Astrocyte (in vitro differentiated cells and primary cell): ENCODE results near the gene MEGF11. TPM values are rescaled to one million over a fixed set of nuclear protein-coding genes. Genes with fewer than 3 reads are reported as not detected.

Experiments used
- DNase-seq: peaks from one replicate; pipeline ENCODE4 v3.0.0-alpha.2; 2010; ENCODE audit warnings: low read depth
- FAIRE-seq: peaks from 2 replicates; lab custom pipeline; 2011; peaks lifted over from hg19 to GRCh38; lab: Jason Lieb, UNC
- H2AFZ ChIP-seq: 2 replicates; pipeline ENCODE4 v1.6.0; 2012; ENCODE audit warnings: low read depth, low read length, inconsistent platforms
- H3K27ac ChIP-seq: 2 replicates; pipeline ENCODE4 v1.5.1; 2011; ENCODE audit warnings: low read depth, low read length, inconsistent platforms
- H3K27me3 ChIP-seq: 2 replicates; pipeline ENCODE4 v1.6.0; 2011; ENCODE audit warnings: low read length, inconsistent platforms; ENCODE audit not compliant: insufficient read depth
- H3K36me3 ChIP-seq: 2 replicates; pipeline ENCODE4 v1.5.1; 2011; ENCODE audit warnings: low read length, inconsistent platforms; ENCODE audit not compliant: insufficient read depth
- H3K4me1 ChIP-seq: 2 replicates; pipeline ENCODE4 v1.5.1; 2011; ENCODE audit warnings: low read length, inconsistent platforms; ENCODE audit not compliant: insufficient read depth
- H3K4me2 ChIP-seq: 2 replicates; pipeline ENCODE4 v1.6.0; 2012; ENCODE audit warnings: low read length, inconsistent platforms
- H3K4me3 ChIP-seq: 2 replicates; pipeline ENCODE4 v1.5.1; 2011; ENCODE audit warnings: low read depth, mild to moderate bottlenecking, low read length, inconsistent platforms; ENCODE audit not compliant: insufficient read depth
- H3K79me2 ChIP-seq: 2 replicates; pipeline ENCODE4 v1.6.0; 2012; ENCODE audit warnings: mild to moderate bottlenecking, low read length, inconsistent platforms; ENCODE audit not compliant: insufficient read depth
- H3K9ac ChIP-seq: 2 replicates; pipeline ENCODE4 v1.6.0; 2012; ENCODE audit warnings: mild to moderate bottlenecking, low read length, inconsistent platforms
- H3K9me3 ChIP-seq: 2 replicates; pipeline ENCODE4 v1.5.1; 2012; ENCODE audit warnings: low read depth, mild to moderate bottlenecking, low read length, inconsistent platforms; ENCODE audit not compliant: insufficient read depth
- H4K20me1 ChIP-seq: 2 replicates; pipeline ENCODE4 v1.6.0; 2012; ENCODE audit warnings: low read length, inconsistent platforms; ENCODE audit not compliant: insufficient read depth
- H3K27ac Mint-ChIP-seq: one replicate; pipeline ENCODE4 v1.8.0; 2021; ENCODE audit warnings: mild to moderate bottlenecking, mixed read lengths; ENCODE audit not compliant: unreplicated experiment
- H3K27me3 Mint-ChIP-seq: one replicate; pipeline ENCODE4 v1.8.0; 2021; ENCODE audit warnings: low read depth, mixed read lengths; ENCODE audit not compliant: unreplicated experiment
- H3K36me3 Mint-ChIP-seq: one replicate; pipeline ENCODE4 v1.8.0; 2021; ENCODE audit warnings: low read depth, mixed read lengths; ENCODE audit not compliant: unreplicated experiment
- H3K4me1 Mint-ChIP-seq: one replicate; pipeline ENCODE4 v1.8.0; 2021; ENCODE audit warnings: low read depth, mixed read lengths; ENCODE audit not compliant: unreplicated experiment
- H3K4me3 Mint-ChIP-seq: one replicate; pipeline ENCODE4 v1.8.0; 2021; ENCODE audit warnings: mild to moderate bottlenecking, moderate library complexity, mixed read lengths; ENCODE audit not compliant: unreplicated experiment
- H3K9me3 Mint-ChIP-seq: one replicate; pipeline ENCODE4 v1.8.0; 2021; ENCODE audit warnings: mild to moderate bottlenecking, mixed read lengths; ENCODE audit not compliant: unreplicated experiment
- CTCF ChIP-seq: IDR thresholded peaks from 2 replicates; pipeline ENCODE4 v1.5.1; 2011; ENCODE audit warnings: low read depth, mild to moderate bottlenecking, inconsistent platforms, low read length, moderate library complexity; ENCODE audit not compliant: insufficient read depth
- EZH2 ChIP-seq: IDR thresholded peaks from 2 replicates; pipeline ENCODE4 v1.6.1; 2012; ENCODE audit warnings: mild to moderate bottlenecking, low read length, inconsistent platforms; ENCODE audit not compliant: insufficient read depth
- total RNA-seq: library from RNA; stranded (reverse); gene quantifications from 2 replicates; pipeline ENCODE4 v1.2.1, GENCODE V29; 2021

The MEGF11 gene
- total RNA-seq, 1 donor from 2014 or later = 0.16 TPM

- Mint-ChIP-seq H3K36me3 (no peaks in the 10 kb centered on the region), H3K4me3 (no peak overlapping the region), H3K27ac (no peak overlapping the region), H3K4me1 (peaks cover 4% of the 10 kb centered on the region), H3K9me3 (no peaks in the 10 kb centered on the region), H3K27me3 (peaks cover 63% of the 10 kb centered on the region)
- Histone ChIP-seq H3K27ac (no peak overlapping the region), H3K4me3 (no peak overlapping the region), H2AFZ (no peak overlapping the region), H3K4me2 (no peak overlapping the region), H3K27me3 (peaks cover 28% of the 10 kb centered on the region), H4K20me1 (no peaks in the 10 kb centered on the region), H3K4me1 (peaks cover 11% of the 10 kb centered on the region), H3K79me2 (no peaks in the 10 kb centered on the region), H3K9me3 (no peaks in the 10 kb centered on the region), H3K9ac (no peak overlapping the region), H3K36me3 (no peaks in the 10 kb centered on the region)
- no peak for FAIRE-seq
- no peak for TF ChIP-seq CTCF
- TF ChIP-seq EZH2 = no peak
- no peak for DNase-seq
Measured at GRCh38 chr15:66184492-66184891, 69.1 kb downstream of the MEGF11 start.

- H3K9me3 Mint-ChIP-seq = peaks cover 2% of the 10 kb centered on the region
- H3K4me3 Mint-ChIP-seq = no peak overlapping the region
- DNase-seq = no peak
- peaks cover 33% of the 10 kb centered on the region for H3K27me3 ChIP-seq
- no peak overlapping the region for H3K9ac ChIP-seq
- TF ChIP-seq EZH2 (no peak), CTCF (no peak)
- no peak overlapping the region for H3K27ac ChIP-seq
- H3K4me3 ChIP-seq = no peak overlapping the region
- no peak overlapping the region for H3K4me2 ChIP-seq
- peaks cover 2% of the 10 kb centered on the region for H3K4me1 Mint-ChIP-seq
- H3K9me3 ChIP-seq = no peaks in the 10 kb centered on the region
- H3K79me2 ChIP-seq = no peaks in the 10 kb centered on the region
- H4K20me1 ChIP-seq = no peaks in the 10 kb centered on the region
- H3K27me3 Mint-ChIP-seq = peaks cover 83% of the 10 kb centered on the region
- H3K36me3 Mint-ChIP-seq = no peaks in the 10 kb centered on the region
- no peak for FAIRE-seq
- no peaks in the 10 kb centered on the region for H3K36me3 ChIP-seq
- H3K27ac Mint-ChIP-seq = no peak overlapping the region
- no peak overlapping the region for H2AFZ ChIP-seq
- H3K4me1 ChIP-seq = peaks cover 2% of the 10 kb centered on the region
Measured at GRCh38 chr15:66180531-66181097, 72.9 kb downstream of the MEGF11 start.

GRCh38 chr15:66178531-66178910 is 75.0 kb downstream of the MEGF11 start:
- Mint-ChIP-seq H3K4me1 (no peaks in the 10 kb centered on the region), H3K27ac (no peak overlapping the region), H3K4me3 (no peak overlapping the region), H3K36me3 (no peaks in the 10 kb centered on the region), H3K27me3 (peaks cover 82% of the 10 kb centered on the region), H3K9me3 (peaks cover 2% of the 10 kb centered on the region)
- no peak overlapping the region for H3K4me3 ChIP-seq
- H3K36me3 ChIP-seq = no peaks in the 10 kb centered on the region
- no peaks in the 10 kb centered on the region for H3K4me1 ChIP-seq
- no peaks in the 10 kb centered on the region for H4K20me1 ChIP-seq
- no peak overlapping the region for H3K4me2 ChIP-seq
- DNase-seq = no peak
- no peak for TF ChIP-seq CTCF
- no peak for TF ChIP-seq EZH2
- no peaks in the 10 kb centered on the region for H3K79me2 ChIP-seq
- H2AFZ ChIP-seq = no peak overlapping the region
- no peak overlapping the region for H3K9ac ChIP-seq
- H3K27me3 ChIP-seq = peaks cover 43% of the 10 kb centered on the region
- no peak for FAIRE-seq
- no peak overlapping the region for H3K27ac ChIP-seq
- H3K9me3 ChIP-seq = no peaks in the 10 kb centered on the region
